SK-N-MC (cell line): ENCODE data around the gene TEDDM1.

Experiments used
- EZH2 ChIP-seq: fragments of 200-600 bp; sonication (generic); IDR thresholded peaks from one replicate; pipeline ENCODE4 v1.6.1; 2017; ENCODE audit warnings: antibody characterized with exemption
- POLR2AphosphoS5 ChIP-seq: IDR thresholded peaks from 2 replicates; pipeline ENCODE4 v1.6.1; 2012; ENCODE audit warnings: mild to moderate bottlenecking, low read depth, low read length, borderline replicate concordance

- TF ChIP-seq POLR2AphosphoS5 = peak; percentile 98
- TF ChIP-seq EZH2 = no peak
Measured at GRCh38 chr1:182391362-182392049, 9.0 kb downstream of the TEDDM1 start, which contains the start of gene GLUL.
